ENCODE results near the gene UBE2D1. TPM values are rescaled to one million over a fixed set of nuclear protein-coding genes. Genes with fewer than 3 reads are reported as not detected.
A peak's percentile ranks its signal among the peaks of the same experiment; 100 is the strongest.

UBE2D1 gene
- total RNA-seq, 2 donors from 2014 or later, result 3.0 to 7.5 TPM

DNA sequence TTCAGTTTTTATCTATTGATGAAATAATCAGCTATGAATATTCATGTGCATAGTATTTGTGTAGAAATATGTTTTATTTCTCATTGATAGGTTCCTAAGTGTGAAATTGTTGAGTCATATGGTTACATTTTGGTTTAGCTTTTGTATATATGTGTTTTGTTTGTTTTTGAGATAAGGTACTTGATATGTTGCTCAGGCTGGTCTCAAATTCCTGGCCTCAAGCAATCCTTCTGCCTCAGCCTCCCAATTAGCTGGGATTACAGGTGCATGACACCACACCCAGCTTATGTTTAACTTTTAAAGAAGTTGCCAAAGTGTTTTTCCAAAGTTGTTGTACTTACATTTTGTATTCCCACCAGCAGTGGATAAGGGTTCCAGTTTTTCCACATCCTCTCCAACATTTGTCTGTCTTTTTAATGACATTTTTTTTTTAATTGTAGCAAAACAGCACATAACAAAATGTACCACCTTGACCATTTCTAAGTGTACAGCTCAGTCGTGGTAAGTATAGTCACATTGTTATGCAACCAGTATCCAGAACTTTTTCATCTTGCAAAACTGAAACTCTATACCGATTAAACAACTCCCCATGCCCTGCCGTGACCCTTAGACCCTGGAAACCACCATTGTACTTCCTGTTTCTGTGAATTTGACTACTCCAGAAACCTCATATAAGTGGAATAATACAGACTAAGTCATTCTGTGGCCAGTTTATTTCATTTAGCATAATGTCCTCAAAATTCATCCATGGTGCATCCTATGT lies 12.6 kb upstream of the UBE2D1 start:
- DNase-seq (peak in 1 of 4 donors; percentile 39), ATAC-seq (no peak)
- 46 to 62% methylated on average over 3 of the region's 3 CpGs for WGBS, 2 donors
- Histone ChIP-seq H3K4me3 (no peak overlapping the region), H3K9me3 (no peaks in the 10 kb centered on the region), H3K4me1 (no peaks in the 10 kb centered on the region), H3K36me3 (replicated peaks in 1 of 2; ENCODE audit: insufficient read depth in 1 of 2, low read depth in 2 of 2) (no peaks in the 10 kb centered on the region), H3K27me3 (no peaks in the 10 kb centered on the region), H3K27ac (no peak overlapping the region)
- intact Hi-C loops (cut with DNase I), result no loop called here
- TF ChIP-seq, protein P1, sequence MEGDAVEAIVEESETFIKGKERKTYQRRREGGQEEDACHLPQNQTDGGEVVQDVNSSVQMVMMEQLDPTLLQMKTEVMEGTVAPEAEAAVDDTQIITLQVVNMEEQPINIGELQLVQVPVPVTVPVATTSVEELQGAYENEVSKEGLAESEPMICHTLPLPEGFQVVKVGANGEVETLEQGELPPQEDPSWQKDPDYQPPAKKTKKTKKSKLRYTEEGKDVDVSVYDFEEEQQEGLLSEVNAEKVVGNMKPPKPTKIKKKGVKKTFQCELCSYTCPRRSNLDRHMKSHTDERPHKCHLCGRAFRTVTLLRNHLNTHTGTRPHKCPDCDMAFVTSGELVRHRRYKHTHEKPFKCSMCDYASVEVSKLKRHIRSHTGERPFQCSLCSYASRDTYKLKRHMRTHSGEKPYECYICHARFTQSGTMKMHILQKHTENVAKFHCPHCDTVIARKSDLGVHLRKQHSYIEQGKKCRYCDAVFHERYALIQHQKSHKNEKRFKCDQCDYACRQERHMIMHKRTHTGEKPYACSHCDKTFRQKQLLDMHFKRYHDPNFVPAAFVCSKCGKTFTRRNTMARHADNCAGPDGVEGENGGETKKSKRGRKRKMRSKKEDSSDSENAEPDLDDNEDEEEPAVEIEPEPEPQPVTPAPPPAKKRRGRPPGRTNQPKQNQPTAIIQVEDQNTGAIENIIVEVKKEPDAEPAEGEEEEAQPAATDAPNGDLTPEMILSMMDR (IDR thresholded peaks at IDR 0.05), result no peak
- TF ChIP-seq POLR2A (IDR thresholded peaks at IDR 0.05), result no peak

DNA sequence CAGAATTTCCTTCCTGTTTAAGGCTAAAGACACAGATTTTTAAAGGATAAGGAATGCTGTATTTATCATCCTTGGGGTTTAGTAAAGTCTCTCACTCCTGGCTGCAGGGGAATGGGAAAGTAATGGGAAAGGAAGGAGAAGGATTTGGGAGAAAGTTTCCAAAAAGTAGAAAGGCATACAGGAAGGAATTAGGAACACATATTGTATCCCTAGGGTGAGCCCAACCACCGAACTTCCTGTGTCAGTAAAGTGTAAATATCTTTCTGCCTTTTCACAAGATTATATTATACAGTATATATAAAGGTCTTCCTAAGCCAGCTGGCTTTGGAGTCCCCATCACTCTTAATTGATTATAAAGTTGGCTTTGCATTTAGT lies 12.0 kb upstream of the UBE2D1 start:
- H3K9me3 ChIP-seq, result no peaks in the 10 kb centered on the region
- no peaks in the 10 kb centered on the region for H3K36me3 ChIP-seq (replicated peaks in 1 of 2; ENCODE audit: insufficient read depth in 1 of 2, low read depth in 2 of 2)
- H3K4me3 ChIP-seq, result no peak overlapping the region
- no peak for DNase-seq
- intact Hi-C loops (cut with DNase I), result no loop called here
- H3K4me1 ChIP-seq, result no peaks in the 10 kb centered on the region
- H3K27me3 ChIP-seq, result no peaks in the 10 kb centered on the region
- no peak for ATAC-seq
- H3K27ac ChIP-seq, result no peak overlapping the region
- TF ChIP-seq, protein P1 (IDR thresholded peaks at IDR 0.05), result no peak
- no peak for TF ChIP-seq POLR2A (IDR thresholded peaks at IDR 0.05)
- 42 to 63% methylated on average over 1 of the region's 1 CpG for WGBS, 2 donors

DNA sequence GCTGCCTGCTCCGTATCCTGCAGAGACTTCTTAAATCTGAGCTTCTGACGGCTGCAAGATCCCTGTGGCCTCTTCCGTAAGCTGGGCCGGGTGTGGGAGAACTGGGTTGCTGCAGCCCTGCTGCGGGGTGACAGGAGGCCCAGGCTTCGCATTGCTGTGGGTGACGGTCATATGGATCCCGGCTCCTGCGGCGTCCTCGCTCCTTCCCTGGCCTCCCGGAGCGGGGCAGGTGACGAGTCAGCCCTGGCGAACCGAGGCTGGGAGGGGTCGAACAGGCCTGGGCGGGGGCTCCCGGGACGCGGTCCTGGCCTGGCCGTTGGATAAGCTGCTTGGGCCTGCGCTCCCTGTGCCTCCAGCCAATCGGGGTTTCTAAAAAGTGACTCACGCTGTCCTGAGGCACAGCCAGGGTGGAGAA lies 7.8 kb upstream of the UBE2D1 start:
- ATAC-seq (no peak), DNase-seq (peak in 3 of 4 donors; percentile 10 to 16 (median 13))
- H3K4me1 ChIP-seq, result no peaks in the 10 kb centered on the region
- WGBS, 2 donors, result 26 to 51% methylated on average over 20 to 23 of the region's 25 CpGs
- no peak overlapping the region for H3K27ac ChIP-seq
- intact Hi-C loops (cut with DNase I), result no loop called here
- no peaks in the 10 kb centered on the region for H3K9me3 ChIP-seq
- no peaks in the 10 kb centered on the region for H3K27me3 ChIP-seq
- no peak for TF ChIP-seq POLR2A (IDR thresholded peaks at IDR 0.05)
- TF ChIP-seq, protein P1 (IDR thresholded peaks at IDR 0.05), result no peak
- H3K4me3 ChIP-seq, result no peak overlapping the region
- H3K36me3 ChIP-seq (replicated peaks in 1 of 2; ENCODE audit: insufficient read depth in 1 of 2, low read depth in 2 of 2), result no peaks in the 10 kb centered on the region

DNA sequence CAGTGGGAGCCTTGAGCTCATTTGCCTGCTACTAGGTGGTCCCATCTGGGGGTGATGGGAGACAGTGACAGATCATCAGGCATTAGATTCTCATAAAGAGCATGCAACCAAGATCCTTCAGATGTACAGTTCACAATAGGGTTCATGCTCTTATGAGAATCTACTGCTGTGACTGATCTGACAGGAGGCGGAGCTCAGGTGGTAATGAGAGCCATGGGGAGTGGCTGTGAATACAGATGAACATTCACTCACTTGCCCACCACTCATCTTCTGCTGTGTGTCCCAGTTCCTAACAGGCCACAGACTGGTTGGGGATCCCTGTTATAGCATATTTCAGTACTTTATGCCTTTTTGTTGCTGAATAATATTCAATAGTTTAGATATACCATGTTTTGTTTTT lies 6.6 kb upstream of the UBE2D1 start:
- no peak for DNase-seq
- intact Hi-C loops (cut with DNase I), result no loop called here
- ATAC-seq, result no peak
- no peak overlapping the region for H3K4me3 ChIP-seq
- H3K9me3 ChIP-seq, result no peaks in the 10 kb centered on the region
- 93 to 94% methylated on average over 1 of the region's 1 CpG for WGBS, 2 donors
- H3K4me1 ChIP-seq, result no peaks in the 10 kb centered on the region
- H3K27ac ChIP-seq, result no peak overlapping the region
- no peaks in the 10 kb centered on the region for H3K36me3 ChIP-seq (replicated peaks in 1 of 2; ENCODE audit: insufficient read depth in 1 of 2, low read depth in 2 of 2)
- TF ChIP-seq, protein P1 (IDR thresholded peaks at IDR 0.05), result no peak
- no peak for TF ChIP-seq POLR2A (IDR thresholded peaks at IDR 0.05)
- no peaks in the 10 kb centered on the region for H3K27me3 ChIP-seq

DNA sequence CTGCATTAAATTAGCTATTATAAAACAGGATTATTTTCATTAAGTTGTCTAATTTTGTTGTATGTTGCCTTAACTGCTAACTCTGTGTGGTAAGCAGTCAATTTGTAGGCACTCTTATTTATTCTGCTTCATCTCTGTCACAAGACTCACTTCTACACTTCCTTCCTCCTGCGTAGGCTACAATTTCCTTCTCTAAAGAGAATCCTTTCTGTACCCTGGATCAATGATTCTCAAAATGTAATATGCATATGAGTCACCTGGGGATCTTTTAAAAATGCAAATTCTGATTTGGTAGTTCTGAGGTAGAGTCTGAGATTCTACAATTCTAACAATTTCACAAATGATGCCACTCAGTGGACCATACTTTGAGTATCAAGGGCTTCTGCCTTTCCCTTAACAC lies 4.4 kb upstream of the UBE2D1 start:
- intact Hi-C loops (cut with DNase I), result no loop called here
- 72 to 74% methylated on average over 1 of the region's 1 CpG for WGBS, 2 donors
- Histone ChIP-seq H3K27me3 (no peaks in the 10 kb centered on the region), H3K36me3 (replicated peaks in 1 of 2; ENCODE audit: insufficient read depth in 1 of 2, low read depth in 2 of 2) (no peaks in the 10 kb centered on the region), H3K9me3 (no peaks in the 10 kb centered on the region), H3K27ac (no peak overlapping the region), H3K4me1 (no peaks in the 10 kb centered on the region), H3K4me3 (no peak overlapping the region)
- DNase-seq (no peak), ATAC-seq (no peak)
- no peak for TF ChIP-seq POLR2A (IDR thresholded peaks at IDR 0.05)
- TF ChIP-seq, protein P1 (IDR thresholded peaks at IDR 0.05), result no peak

Data from body of pancreas (tissue), 4 donors.